Activated naive CD4-positive, alpha-beta T cell treated with Interleukin-2 at 50 U/mL for 16 hours (primary cell): Measurements from ENCODE around the gene ECHDC1.
A peak's percentile ranks its signal among the peaks of the same experiment; 100 is the strongest.
"Not testable (repeated sequence)": the region's sequence is repeated elsewhere in the genome, so short reads cannot be mapped to it uniquely, and the experiment has no call there.

Experiments used
- DNase-seq: peaks from one replicate; pipeline ENCODE4 v3.0.0-alpha.2; 2020

Gene ECHDC1

DNA sequence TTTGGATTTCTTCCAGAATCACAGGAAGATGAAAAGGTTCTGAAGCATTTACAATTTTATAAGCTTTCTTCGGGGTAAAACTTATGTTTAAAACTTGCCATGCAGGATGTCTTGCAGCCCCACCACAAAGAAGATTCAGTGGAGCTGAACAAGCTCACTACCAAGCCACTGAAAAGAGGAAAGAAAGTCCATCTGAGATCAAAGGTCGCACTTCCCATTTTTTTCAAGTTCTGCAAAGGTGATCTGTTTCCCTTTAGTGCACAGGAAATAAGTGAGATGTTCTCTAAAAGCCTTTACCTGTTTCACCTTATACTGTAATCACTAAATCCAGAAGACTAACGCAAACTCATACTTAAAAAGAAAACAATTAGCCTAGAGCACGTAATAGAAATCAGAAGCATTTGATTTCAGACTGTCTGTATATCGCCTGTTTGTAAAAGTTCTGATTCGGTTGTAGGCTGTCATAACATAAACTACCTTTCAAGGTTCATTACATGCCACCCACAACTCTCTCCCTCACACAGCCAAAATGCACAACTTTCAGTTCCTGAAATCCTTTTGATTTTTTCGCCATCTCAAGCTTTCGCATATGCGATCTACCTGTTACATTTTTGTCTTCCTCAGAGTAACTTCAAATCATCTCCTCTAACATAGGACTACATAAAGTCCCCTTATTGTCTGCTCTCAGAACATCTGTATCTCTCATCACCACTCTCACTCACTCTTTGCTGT lies 1.8 kb downstream of the ECHDC1 start:
- DNase-seq, result no peak

DNA sequence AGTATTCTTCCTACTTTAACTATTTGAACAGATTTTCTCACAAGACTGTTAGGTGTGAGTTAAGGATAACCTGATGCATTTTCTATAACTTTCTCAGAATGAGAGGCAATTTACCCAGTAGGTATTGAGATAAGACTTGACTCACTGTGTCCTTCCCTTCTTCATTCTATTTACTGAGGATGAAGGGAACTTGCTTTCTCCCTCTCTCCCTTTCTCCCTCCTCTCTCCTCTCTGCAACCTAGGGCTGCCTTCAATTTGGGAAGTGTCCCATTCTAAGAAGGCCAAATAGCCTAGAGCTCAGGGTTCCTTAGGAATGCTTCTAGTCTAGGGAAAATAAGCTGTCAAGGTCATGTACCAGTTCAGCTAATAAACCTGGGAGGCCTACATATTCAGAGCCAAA lies 3.2 kb downstream of the ECHDC1 start:
- DNase-seq, result no peak

DNA sequence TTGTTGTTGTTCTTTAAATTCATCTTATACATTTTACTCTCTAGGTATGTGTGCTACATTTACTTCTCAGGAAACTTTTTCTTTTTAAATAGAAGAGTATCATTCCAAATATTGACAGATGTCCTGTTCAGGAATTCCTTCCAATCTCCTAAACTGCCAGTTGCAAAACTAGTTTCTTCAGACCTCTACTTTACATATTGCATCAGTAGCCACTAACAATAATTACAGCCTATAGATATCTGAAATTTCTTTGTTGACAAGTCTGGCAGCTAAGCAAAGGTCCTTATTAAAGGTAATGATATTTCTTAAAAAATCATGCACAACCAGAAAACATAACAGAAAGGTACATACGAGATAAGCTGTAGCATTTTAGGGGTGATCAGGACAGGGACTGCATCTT lies 4.5 kb downstream of the ECHDC1 start:
- DNase-seq, result no peak

DNA sequence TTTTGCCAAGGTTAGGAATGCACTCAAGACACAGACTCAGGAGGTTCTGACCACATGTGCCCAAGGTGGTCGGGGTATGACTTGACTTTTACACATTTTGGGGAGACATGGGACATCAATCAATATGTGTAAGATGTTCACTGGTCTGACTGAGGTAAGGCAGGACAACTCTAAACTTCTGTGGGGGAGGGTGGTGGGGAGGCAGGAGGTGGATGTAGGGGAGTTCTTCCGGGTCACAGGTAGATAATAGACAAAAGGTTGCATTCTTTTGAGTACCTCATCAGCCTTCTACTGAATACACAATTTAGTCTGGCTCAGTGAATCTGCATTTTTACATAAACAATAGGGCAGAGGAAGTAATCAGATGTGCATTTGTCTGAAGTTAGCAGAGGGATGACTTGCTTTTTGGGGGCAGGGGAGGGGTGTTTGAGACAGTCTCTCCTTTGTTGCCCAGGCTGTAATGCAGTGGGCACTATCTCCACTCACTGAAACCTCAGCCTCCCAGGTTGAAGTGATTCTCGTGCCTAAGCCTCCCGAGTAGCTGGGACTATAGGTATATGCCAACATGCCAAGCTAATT lies 10.9 kb downstream of the ECHDC1 start:
- no peak for DNase-seq

DNA sequence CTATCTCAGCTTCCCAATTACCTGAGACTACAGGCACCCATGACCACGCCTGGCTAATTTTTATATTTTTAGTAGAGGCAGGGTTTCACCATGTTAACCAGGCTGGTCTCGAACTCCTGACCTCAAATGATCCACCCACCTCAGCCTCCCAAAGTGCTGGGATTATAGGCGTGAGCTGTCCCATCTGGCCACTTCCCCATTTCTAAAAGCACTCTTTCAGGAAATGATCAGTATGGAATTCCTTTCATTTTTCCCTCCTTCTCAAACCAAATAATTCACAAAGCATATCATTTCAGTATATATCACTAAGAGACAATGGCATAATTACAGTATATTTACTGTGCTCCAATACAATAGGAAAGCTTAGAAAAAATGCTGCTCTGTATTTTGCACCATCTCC lies 12.2 kb downstream of the ECHDC1 start:
- DNase-seq, result not testable (repeated sequence)

DNA sequence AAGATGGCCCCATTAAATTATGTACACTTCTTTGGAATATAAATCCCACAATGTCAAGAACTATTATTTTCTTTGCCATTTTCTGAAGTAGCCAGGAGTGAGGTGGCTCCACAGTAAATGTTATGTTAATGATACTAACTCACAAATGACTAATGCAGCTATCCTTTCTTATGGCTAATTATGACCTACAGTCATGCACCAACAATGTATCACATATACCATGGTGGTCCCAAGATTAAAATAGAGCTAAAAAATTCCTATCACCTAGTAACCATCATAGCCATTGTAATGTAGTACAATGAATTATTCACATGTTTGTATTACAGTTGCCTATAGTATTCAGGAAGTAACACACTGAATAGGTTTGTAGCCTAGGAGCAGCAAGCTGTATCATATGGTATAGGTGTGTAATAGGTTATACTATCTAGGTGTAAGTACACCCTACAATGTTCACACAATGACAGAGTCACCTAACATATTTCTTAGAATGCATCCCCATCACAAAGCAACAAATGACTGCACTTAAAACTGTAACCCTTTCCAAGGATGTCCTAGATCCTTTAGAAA lies 15.3 kb downstream of the ECHDC1 start:
- DNase-seq, result no peak

DNA sequence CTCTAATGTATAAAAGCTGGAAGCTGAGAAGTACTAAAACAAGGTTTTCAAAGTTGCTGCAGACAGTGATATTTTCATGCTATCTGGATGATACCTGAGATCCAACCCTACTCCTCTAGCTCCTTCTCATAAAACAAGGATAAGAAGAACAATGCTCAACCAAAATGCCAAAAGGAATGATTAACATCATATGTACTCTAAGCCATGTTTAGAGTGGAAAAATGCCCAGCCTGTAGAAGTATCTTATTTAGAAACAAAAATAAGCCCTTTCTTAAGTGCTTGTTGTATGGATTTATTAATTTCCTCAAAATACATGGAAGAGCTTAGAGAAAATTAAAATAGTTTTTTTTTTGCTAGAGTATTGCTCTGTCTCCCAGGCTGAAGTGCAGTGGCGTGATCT lies 23.7 kb downstream of the ECHDC1 start:
- DNase-seq, result no peak

DNA sequence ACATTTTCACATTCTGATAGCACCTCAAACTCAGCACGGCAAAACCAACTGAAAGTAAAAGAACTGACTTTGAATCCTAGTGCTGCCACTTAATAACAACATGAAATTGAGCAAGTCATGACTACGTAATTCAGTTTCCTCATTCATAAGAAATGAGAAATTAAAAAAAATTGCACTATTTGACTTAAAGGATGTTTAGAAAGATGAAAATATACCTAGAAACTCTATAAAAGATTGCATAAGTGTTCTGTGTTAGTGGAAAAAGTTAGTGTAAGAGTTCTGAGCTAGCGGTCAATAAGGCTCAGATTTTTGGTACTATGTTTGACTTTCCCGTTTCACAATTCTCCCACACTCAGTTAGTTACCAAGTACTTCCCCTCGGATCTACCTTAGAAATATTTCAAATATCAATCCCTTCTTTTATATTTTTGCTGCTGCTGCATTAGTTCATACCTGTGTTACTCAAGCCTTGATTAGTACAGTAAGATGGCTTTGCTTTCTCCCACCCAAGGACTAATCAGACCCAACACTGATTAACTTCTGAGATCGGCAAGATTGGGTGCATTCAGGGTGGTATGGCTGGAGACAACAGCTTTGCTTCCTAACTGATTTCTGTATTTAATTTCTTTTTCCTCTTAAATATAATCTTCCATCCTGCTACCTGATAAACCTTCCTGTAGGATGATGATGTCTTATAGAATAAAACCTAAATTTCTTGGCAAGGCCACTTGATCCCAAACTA lies 25.9 kb downstream of the ECHDC1 start:
- DNase-seq, result no peak

DNA sequence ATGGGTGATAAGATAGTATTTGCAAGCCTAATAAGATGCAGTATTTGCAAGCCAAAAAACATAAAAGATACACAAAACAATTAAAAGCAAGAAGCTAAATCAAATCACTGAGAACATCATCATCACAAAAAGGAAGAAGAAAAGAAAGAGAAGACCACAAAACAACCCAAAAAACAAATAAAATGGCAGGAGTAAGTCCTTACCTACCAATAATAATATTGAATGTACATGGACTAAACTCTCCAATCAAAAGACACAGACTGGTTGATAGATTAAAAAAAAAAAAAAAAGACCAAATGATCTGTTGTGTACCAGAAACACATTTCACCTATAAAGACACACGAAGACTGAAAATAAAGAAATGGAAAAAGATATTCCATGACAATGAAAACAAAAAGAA lies 37.7 kb downstream of the ECHDC1 start:
- DNase-seq, result no peak

DNA sequence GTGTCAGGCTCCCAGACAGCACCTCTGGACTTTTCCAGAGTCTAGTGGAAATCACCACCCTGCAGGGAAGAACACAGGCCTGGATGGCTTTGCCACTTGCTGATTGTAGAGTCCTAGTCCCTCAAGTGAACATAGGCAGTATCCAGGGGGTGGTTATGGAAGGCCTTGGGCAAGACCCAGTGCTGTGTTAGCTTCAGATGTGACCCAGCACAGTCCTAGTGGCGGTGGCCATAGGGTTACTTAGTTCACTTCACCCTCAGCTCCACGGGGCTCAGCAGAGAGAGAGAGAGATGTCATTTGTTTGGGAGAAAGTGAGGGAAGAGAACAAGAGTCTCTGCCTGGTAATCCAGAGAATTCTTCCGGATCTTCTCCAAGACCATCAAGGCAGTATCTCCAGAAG lies 39.5 kb downstream of the ECHDC1 start:
- DNase-seq, result no peak

DNA sequence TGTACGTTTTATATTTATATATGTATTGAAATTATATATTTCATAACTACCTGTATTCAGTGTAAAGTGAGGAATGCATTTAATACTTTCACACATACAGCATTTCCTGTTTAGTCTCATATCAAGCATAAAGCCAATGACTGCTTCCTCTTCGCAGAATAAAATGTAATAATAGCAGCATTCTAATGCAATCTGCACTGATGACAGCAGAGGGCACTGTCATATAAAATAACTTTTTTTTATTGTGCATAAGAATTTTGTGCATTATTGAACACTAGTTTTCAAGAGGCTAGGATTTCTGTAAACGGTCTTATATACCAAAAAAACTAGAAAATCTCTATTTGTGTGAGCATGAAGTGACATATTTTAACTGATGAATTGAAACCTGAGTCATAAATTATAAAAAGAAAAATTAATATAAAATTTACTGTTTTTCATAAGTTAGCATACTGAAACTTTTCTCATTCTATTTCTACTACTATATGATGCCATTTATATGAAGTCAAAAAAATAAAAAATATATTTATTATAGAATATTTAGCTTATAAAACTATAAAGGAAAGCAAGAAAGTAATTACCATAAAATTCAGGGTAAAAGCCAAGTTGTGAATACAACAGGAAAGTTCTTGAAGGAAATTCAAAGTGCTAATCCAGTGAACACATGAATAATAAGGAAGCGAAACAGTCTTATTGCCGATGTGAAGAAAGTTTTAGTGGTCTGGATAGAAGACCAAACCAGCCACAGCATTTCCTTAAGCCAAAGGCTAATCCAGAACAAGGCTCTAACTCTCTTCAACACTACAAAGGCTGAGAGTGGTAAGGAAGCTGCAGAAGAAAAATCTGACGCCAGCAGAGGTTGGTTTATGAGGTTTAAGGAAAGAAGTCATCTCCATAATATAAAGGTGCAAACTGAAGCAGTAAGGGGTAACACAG lies 40.4 kb downstream of the ECHDC1 start:
- DNase-seq, result peak; percentile 40

DNA sequence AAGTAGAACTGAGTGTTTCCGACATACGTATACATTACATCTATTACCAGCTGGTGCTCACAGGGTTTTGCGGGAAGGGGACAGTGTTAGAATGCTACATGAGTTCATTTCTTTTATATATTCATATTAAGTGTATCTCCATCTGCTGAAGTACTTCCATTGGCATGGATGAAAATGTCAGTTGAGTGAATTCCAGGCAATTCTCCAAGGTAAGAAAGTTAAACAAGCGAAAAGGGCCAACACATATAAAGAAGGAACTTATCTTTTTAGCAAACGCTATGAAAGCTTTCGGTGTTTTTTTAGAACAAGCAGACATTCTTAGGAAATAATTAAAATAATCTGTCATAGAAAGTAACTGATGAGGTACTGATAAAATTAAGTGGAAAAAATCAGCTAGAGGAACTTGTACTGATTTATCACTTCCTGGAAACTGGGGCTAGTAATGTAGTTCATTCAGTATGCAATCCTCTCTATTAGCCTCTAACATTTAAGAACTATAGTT lies 42.2 kb downstream of the ECHDC1 start:
- no peak for DNase-seq

DNA sequence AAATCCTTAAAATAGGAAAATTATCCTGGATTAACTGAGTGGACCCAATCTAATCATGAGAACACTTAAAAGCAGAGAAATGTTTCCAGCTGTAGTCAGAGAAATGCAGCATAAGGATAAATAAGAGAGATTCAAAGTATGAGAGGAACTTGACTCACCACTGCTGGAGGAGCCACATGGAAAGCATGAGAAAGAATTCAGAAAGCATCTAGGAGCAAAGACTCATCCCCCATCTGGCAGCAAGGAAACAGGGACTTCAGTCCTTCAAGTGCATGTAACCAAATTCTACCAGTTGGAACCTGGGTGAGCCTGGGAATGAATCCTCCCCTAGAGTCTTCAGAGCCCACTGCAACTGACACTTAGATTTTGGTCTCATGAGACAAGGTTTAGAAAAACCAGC lies 43.0 kb downstream of the ECHDC1 start:
- DNase-seq, result no peak

DNA sequence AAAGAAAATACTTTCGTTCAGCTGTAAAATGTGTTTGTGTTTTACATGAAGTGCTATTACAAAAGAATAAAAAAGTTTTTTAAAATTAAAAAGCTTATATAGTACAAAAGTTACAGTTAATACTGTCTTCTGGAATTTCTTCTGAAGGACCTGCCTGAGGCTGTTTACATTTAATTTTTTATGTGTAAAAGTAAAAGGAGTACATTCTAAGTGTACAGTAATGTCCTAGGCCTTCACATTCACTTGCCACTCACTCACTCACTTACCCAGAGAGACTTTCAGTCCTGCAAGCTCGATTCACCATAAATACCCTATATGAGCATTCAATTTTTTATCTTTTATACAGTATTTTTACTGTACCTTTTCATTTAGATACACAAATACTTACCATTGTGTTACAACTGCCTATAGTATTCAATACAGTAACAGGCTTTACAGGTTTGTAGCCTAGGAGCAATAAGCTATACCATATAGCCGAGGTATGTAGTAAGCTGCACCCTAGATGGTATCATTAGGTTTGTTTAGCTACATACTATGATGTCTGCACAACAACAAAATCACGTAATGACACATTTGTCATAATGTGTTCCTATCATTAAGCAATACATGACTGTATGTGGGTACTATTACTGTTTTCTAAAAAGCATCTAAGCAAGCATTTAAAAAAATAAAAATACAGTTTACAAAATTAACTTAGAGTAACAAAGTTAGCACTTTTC lies 43.7 kb downstream of the ECHDC1 start:
- no peak for DNase-seq

DNA sequence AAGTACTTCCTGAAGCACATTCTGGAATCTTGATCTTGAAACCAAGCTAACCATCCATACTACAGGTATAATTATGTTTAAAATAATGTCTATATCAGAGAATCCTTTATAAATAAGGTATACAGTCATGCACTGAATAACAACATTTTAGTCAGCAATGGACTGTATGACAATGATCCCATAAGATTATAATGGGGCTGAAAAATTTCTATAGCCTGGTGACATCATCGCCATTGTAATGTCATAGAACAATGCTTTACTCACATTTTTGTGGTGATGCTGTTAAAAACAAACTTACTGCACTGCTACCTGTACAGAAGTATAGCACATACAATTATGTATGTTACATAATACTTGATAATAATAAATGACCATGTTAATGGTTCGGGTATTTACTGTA lies 44.9 kb downstream of the ECHDC1 start:
- DNase-seq, result no peak

DNA sequence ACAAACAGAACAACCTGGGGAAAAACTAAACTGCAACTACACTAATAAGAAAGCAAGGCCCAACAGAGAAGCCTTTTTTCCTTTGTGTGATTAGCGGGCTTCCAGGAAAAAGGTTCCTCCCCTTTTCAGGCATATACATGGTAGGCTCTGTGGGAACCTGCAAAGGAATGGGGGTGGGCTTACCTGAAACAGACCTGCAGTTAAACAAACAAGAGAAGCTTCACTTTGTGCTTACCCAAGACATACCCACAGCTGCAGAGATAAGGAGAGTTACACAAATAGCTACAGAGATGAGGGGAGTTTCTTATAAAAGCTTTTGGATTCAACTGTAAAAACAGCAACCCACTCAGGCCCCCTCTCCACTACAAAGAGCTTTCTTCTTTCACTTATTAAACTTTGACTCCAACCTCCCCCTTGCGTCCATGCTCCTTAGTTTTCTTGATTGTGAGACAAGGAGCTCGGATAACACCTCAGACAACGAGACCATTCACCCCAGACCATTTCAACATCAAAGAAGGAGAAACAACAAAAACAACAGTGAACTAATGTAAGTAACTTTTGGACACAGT lies 45.8 kb downstream of the ECHDC1 start:
- no peak for DNase-seq

DNA sequence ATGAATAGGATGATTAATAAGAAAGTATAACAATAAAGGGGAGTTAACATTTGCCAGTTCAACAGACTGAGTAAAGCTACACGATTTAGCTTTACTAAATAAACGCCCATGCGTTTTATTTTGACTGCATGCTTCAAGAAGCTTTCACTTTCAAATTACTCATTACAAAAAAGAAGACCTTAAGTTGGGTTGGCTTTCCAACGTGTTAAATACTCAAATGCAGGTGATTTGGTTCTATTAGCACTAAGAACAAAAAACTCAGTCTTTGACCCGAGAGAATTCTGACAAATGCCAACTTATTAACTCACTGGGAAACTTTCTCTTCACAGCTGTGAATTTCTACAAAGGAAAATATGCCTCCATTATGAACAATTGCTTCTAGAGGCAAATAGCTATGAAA lies 51.9 kb downstream of the ECHDC1 start:
- no peak for DNase-seq

DNA sequence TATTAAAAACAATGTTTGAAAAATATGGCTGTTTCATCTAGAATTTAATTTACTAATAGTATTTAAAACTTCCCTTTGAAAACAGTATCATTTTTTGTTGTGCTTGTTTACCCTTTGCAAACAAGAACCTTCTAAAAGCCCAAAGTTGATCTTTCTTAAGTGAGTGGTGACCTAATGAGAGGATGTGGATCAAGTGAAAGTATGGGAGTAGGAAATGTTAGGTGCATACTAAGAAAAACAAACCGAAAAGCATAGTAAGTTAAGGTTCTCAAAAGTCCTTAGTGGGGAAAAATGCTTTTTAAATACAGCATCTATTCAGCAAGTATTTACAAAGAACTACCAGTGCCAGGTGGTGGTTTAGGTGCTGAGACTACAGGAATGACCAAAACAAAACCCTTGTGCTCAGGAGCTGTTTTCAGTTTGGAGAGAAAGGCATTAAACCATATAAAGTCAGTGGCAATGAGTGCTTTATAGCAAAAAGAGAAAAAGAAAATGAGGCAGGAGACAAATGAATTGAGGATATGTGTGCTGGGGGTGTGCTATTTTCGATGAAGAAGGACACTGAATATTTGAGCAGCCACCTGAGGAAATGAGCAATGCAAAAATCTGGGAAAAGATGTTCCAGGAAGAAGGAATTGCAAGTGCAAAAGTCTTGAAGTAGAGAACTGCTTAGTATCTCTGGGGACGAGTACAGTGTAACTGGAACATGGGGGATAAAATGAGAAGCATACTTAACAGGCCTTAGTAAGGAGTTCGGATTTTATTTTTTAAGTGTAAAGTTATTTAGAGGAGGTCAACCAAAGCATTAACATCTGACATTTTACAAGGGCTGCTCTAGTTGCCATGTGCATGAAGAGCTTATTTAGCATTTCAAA lies 52.8 kb downstream of the ECHDC1 start:
- DNase-seq, result no peak

DNA sequence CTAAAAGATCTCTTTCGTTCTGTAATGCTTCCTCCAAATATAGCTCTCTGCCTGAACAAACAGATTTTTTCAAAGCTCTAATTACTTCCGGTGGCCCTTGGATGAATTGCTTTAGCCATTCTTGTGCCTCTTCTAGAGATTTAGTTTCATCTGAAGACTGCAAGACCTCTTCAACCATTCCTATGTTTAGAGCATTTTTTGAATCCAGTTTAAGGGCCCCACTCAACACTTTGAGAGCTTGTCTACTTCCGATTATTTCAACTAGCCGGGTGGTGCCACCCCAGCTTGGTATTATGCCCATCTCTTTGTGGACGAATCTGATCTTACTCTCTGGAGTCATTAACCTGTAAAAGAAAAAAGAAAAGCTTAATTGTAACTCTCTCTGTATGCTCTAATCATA lies 53.5 kb downstream of the ECHDC1 start:
- DNase-seq, result no peak

DNA sequence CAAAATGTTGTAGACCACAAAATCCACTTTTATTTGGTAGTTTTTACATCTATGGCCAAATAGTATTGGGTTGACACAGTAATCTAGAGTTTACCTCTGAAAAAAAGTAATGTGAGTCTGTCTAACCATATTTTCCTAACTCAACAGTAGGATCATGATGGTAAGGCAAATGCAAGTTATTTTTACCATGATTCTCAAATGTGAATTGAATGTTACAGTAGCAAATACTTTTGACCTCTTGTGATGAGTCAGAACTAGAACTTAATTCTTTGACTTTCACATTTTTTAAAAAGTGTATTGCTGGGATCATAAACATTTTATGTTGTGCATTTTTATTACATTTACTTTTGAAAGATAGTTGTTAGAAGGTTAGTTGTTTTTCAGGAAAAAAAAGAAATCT lies 54.7 kb downstream of the ECHDC1 start:
- no peak for DNase-seq

DNA sequence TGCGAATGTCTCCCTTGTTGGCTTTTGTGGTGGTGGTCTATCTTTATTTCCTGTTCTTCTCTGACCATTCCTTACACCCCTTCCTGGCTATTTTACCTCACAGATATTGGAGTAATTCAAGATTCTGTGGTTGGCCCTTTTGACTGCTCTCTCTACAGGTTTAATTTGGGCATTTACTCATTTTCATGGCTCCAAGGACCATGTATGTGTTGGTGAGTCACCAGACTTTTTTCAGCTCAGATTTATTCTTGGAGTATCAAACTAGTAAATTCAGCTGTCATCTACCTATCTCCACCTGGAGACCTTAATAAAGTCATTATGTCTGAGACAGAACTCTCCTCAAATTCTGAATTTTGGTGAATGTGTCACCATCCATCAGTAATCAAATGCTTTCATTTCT lies 61.2 kb downstream of the ECHDC1 start:
- DNase-seq, result no peak
